Measurements from ENCODE around the gene ITGA7.

- TF ChIP-seq SP2 (IDR thresholded peaks at IDR 0.05; ENCODE audit: low read length) (no peak), CHD2 (IDR thresholded peaks at IDR 0.05; ENCODE audit: low read length) (no peak), EP300 (IDR thresholded peaks at IDR 0.05; ENCODE audit: borderline replicate concordance in 1 of 2, low read depth in 2 of 2, low read length in 2 of 2) (no peak)
Observed at GRCh38 chr12:55720894-55721444, 13.3 kb upstream of the ITGA7 start.
